Effector memory CD4-positive, alpha-beta T cell (primary cell): ENCODE measurements around the gene S100A16.

Source experiments
- DNase-seq, 3 donors: peaks; one replicate each; pipeline ENCODE4 v3.0.0-alpha.2; 2020
- H3K27ac ChIP-seq: 2 replicates; pipeline ENCODE4 v1.7.0; 2013; ENCODE audit warnings: mild to moderate bottlenecking, low read length, moderate library complexity; ENCODE audit not compliant: insufficient read depth, poor library complexity, severe bottlenecking
- H3K27me3 ChIP-seq: replicated peaks from 2 replicates; pipeline ENCODE4 v1.7.0; 2013; ENCODE audit warnings: mild to moderate bottlenecking, low read length; ENCODE audit not compliant: insufficient read depth, control insufficient read depth, poor library complexity, severe bottlenecking
- H3K36me3 ChIP-seq: 2 replicates; pipeline ENCODE4 v1.7.0; 2013; ENCODE audit warnings: mild to moderate bottlenecking, low read length, moderate library complexity; ENCODE audit not compliant: control insufficient read depth, insufficient read depth
- H3K4me1 ChIP-seq: 2 replicates; pipeline ENCODE4 v1.7.0; 2013; ENCODE audit warnings: low read length, mild to moderate bottlenecking; ENCODE audit not compliant: control insufficient read depth, insufficient read depth, poor library complexity, severe bottlenecking
- H3K4me3 ChIP-seq: 2 replicates; pipeline ENCODE4 v1.7.0; 2013; ENCODE audit warnings: low read length, low read depth, mild to moderate bottlenecking; ENCODE audit not compliant: insufficient read depth, poor library complexity, severe bottlenecking
- H3K9me3 ChIP-seq: 2 replicates; pipeline ENCODE4 v1.7.0; 2013; ENCODE audit warnings: mild to moderate bottlenecking, low read length, moderate library complexity; ENCODE audit not compliant: control insufficient read depth

S100A16 gene

GRCh38 chr1:153616917-153617311 lies 4.0 kb upstream of the S100A16 start:
- no peak for DNase-seq
- Histone ChIP-seq H3K27me3 (no peaks in the 10 kb centered on the region), H3K4me1 (no peaks in the 10 kb centered on the region), H3K36me3 (no peaks in the 10 kb centered on the region), H3K9me3 (no peaks in the 10 kb centered on the region), H3K27ac (no peak overlapping the region), H3K4me3 (no peak overlapping the region)

GRCh38 chr1:153616144-153616916 lies 3.4 kb upstream of the S100A16 start, which contains the start of gene S100A14:
TSS of gene S100A14 (minus strand) at chr1:153616325. CDS start at chr1:153615858, 467 bp downstream.
- no peaks in the 10 kb centered on the region for H3K36me3 ChIP-seq
- no peak within 1 kb of the TSS for H3K27ac ChIP-seq
- no peak within 1 kb of the TSS for H3K4me3 ChIP-seq
- no peak for DNase-seq
- H3K27me3 ChIP-seq = no peaks in the 10 kb centered on the region
- no peaks in the 10 kb centered on the region for H3K9me3 ChIP-seq
- H3K4me1 ChIP-seq = no peaks in the 10 kb centered on the region

- no peaks in the 10 kb centered on the region for H3K27me3 ChIP-seq
- no peak overlapping the region for H3K27ac ChIP-seq
- H3K36me3 ChIP-seq = no peaks in the 10 kb centered on the region
- H3K9me3 ChIP-seq = no peaks in the 10 kb centered on the region
- DNase-seq = no peak
- H3K4me1 ChIP-seq = no peaks in the 10 kb centered on the region
- H3K4me3 ChIP-seq = no peak overlapping the region
Observed at GRCh38 chr1:153615406-153615805, 2.5 kb upstream of the S100A16 start.

DNA sequence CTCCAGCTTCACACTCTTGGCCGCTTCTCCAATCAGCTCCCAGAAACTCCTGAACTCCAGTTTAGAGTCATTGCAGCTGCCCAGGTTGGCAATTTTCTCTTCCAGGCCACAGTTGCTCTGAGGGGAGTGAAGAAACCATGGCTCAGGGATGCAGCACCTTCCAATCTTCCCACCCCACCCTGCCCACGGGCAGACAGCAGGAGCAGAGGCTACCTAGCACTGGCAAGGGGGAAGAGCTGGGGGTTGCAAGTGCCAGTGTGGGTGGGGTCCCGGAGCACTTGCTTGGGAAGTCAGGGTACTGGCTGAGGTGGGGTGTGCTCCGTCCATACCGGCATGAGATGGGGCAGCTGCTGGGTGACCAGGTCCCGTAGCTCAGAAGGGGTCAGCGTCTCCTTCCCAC lies 2.0 kb upstream of the S100A16 start:
- Histone ChIP-seq H3K4me1 (no peaks in the 10 kb centered on the region), H3K4me3 (no peak overlapping the region), H3K27me3 (no peaks in the 10 kb centered on the region), H3K36me3 (no peaks in the 10 kb centered on the region), H3K27ac (no peak overlapping the region), H3K9me3 (no peaks in the 10 kb centered on the region)
- DNase-seq = no peak

- Histone ChIP-seq H3K9me3 (no peaks in the 10 kb centered on the region), H3K36me3 (no peaks in the 10 kb centered on the region), H3K27me3 (no peaks in the 10 kb centered on the region), H3K4me3 (no peak overlapping the region), H3K4me1 (no peaks in the 10 kb centered on the region), H3K27ac (no peak overlapping the region)
- no peak for DNase-seq
Observed at GRCh38 chr1:153614189-153614900, 1.4 kb upstream of the S100A16 start.

GRCh38 chr1:153613406-153613805 lies 469 bp upstream of the S100A16 start:
- Histone ChIP-seq H3K4me3 (no peak overlapping the region), H3K27me3 (no peaks in the 10 kb centered on the region), H3K9me3 (no peaks in the 10 kb centered on the region), H3K36me3 (no peaks in the 10 kb centered on the region), H3K4me1 (no peaks in the 10 kb centered on the region), H3K27ac (no peak overlapping the region)
- DNase-seq = no peak

DNA sequence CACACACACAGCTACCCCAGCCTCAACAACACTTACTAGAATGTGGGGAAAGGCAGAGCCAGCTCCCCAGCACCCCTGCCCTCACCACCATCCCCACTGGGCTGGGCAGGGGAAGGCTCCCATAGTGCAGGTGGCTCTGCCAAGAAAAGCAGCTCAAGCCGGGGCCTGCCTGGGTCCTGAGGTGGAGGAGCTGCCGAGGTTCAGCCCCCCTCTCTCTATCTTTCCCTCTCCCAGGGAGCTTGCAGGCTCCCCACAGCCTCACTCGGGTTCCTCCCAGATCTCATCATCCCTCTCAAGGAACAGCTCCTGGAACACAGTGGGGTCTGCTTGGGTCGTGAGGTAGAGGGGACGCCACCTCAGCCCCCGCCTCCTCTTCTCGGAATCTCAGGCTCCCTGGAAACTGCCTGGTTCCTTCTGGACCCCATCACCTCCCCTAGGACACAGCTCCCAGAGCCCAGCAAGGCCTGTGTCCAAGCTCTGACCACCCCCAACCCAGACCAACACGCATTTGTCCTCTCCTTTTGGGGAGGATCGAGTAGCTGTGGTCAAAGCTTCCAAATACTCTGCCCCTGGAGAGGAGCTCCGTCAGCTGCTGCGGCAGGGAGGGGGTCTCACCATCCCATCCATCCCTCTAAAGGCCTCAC lies 704 bp downstream of the S100A16 start:
- H3K27ac ChIP-seq = no peak overlapping the region

GRCh38 chr1:153611356-153611755 lies 1.6 kb downstream of the S100A16 start:
- H3K9me3 ChIP-seq = no peaks in the 10 kb centered on the region
- H3K4me3 ChIP-seq = no peak overlapping the region
- no peaks in the 10 kb centered on the region for H3K36me3 ChIP-seq
- no peaks in the 10 kb centered on the region for H3K4me1 ChIP-seq
- H3K27me3 ChIP-seq = no peaks in the 10 kb centered on the region
- no peak for DNase-seq
- no peak overlapping the region for H3K27ac ChIP-seq

More for the DNA sequence above, 704 bp downstream of the S100A16 start:
- Histone ChIP-seq H3K4me3 (no peak overlapping the region), H3K4me1 (no peaks in the 10 kb centered on the region), H3K9me3 (no peaks in the 10 kb centered on the region), H3K27me3 (no peaks in the 10 kb centered on the region), H3K36me3 (no peaks in the 10 kb centered on the region)
- DNase-seq = no peak

DNA sequence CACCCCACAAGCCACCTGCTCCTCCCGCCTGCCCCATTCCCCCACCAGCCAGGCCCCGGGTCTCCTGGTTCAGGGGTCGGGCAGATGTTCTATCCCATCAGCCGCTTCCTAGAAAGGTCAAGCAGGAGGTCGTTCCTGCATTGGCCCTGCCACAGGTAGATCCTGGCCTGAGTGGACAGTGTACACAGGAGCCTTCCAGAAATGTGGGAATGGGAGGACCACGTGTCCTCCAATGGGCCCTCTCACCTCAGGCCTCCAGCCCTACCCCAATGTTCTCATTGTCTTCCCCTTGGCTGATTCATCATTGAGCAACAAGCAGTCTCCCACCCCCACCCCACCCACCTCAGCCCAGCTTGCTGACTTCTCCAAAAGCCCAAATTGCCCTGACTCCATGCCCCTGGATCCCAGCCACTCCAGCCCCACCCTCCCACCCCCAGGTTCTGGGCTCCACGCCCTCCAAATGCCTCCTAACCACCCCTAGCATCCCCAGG lies 2.1 kb downstream of the S100A16 start:
- Histone ChIP-seq H3K27me3 (no peaks in the 10 kb centered on the region), H3K4me1 (no peaks in the 10 kb centered on the region), H3K36me3 (no peaks in the 10 kb centered on the region), H3K4me3 (no peak overlapping the region), H3K27ac (no peak overlapping the region), H3K9me3 (no peaks in the 10 kb centered on the region)
- no peak for DNase-seq

DNA sequence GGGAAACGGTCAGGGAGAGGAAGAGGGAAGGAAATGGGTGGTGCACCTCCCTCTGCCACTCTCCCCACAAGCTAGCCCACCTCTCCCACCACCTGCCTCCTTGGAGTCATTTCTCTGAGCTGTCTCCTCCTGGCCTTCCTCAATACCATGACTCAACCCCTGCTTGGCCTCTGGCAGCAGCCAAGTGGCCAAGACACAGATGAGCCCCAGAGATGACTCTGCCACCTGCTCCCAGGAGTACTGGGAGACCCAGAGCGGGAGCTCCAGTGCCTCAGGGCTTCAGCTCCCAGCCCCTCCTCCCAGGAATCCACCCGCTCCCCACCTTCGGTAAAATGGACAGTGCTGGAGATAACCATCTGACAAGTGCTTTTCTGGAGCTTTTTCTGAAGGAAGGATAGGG lies 2.6 kb downstream of the S100A16 start:
- Histone ChIP-seq H3K4me3 (no peak overlapping the region), H3K9me3 (no peaks in the 10 kb centered on the region), H3K27ac (no peak overlapping the region), H3K4me1 (no peaks in the 10 kb centered on the region), H3K27me3 (no peaks in the 10 kb centered on the region), H3K36me3 (no peaks in the 10 kb centered on the region)
- DNase-seq = no peak
